ENCODE results near the gene GSX2. TPM values are rescaled to one million over a fixed set of nuclear protein-coding genes. Genes with fewer than 3 reads are reported as not detected.

Gene GSX2
- total RNA-seq, 4 donors from 2014 or later: not detected

- DNase-seq (ENCODE audit: low spot score): no peak
- TF ChIP-seq CTCF (IDR thresholded peaks at IDR 0.05): no peak
- no peak for ATAC-seq (ENCODE audit: low FRiP score)
These were observed 3.5 kb upstream of the GSX2 start for GRCh38 chr4:54096295-54096962.

- no peak for DNase-seq (ENCODE audit: low spot score)
- no peak for TF ChIP-seq CTCF (IDR thresholded peaks at IDR 0.05)
- no peak for ATAC-seq (ENCODE audit: low FRiP score)
These were observed 2.8 kb upstream of the GSX2 start for GRCh38 chr4:54097152-54097551.

- no peak for ATAC-seq (ENCODE audit: low FRiP score)
- no peak for DNase-seq (ENCODE audit: low spot score)
- TF ChIP-seq CTCF (IDR thresholded peaks at IDR 0.05): no peak
These were observed 1.6 kb upstream of the GSX2 start for GRCh38 chr4:54098375-54098774.

GRCh38 chr4:54099287-54099747 is 646 bp upstream of the GSX2 start:
- ATAC-seq (ENCODE audit: low FRiP score): no peak
- TF ChIP-seq CTCF (IDR thresholded peaks at IDR 0.05): no peak

GRCh38 chr4:54100595-54101189 is 729 bp downstream of the GSX2 start:
- ATAC-seq (ENCODE audit: low FRiP score): no peak
- no peak for DNase-seq (ENCODE audit: low spot score)

More at GRCh38 chr4:54099287-54099747, 646 bp upstream of the GSX2 start:
- DNase-seq (ENCODE audit: low spot score): no peak

GRCh38 chr4:54101190-54102041 is 1.5 kb downstream of the GSX2 start:
- no peak for TF ChIP-seq CTCF (IDR thresholded peaks at IDR 0.05)
- ATAC-seq (ENCODE audit: low FRiP score): no peak

More at GRCh38 chr4:54100595-54101189, 729 bp downstream of the GSX2 start:
- TF ChIP-seq CTCF (IDR thresholded peaks at IDR 0.05): no peak

More at GRCh38 chr4:54101190-54102041, 1.5 kb downstream of the GSX2 start:
- no peak for DNase-seq (ENCODE audit: low spot score)

Measured in omental fat pad (tissue), 4 donors.